GM23338 (cell line): ENCODE measurements around the gene ESRRA.

ENCODE experiments used
- CREB1 ChIP-seq: fragments of 250-450 bp; sonication (Bioruptor Pico); IDR thresholded peaks from 2 replicates; pipeline ENCODE4 v1.5.0; 2020; ENCODE audit warnings: low read depth, mild to moderate bottlenecking, moderate library complexity
- CTCF ChIP-seq, 2 experiments: fragments of 200-600 bp in 1 of 2; sonication (generic) in 1 of 2; conservative IDR thresholded peaks; 2 replicates each; pipeline versions ENCODE4 v1.5.1 to v1.6.1; 2016 to 2017; ENCODE audit warnings: antibody characterized with exemption in 2 of 2, low read depth in 2 of 2, mild to moderate bottlenecking in 2 of 2, moderate library complexity in 1 of 2
- ETS1 ChIP-seq: IDR thresholded peaks from 2 replicates; pipeline ENCODE4 v1.6.1; 2016; ENCODE audit warnings: antibody characterized with exemption
- EZH2 ChIP-seq: fragments of 200-600 bp; sonication (generic); IDR thresholded peaks from one replicate; pipeline ENCODE4 v1.8.0; 2017; ENCODE audit warnings: antibody characterized with exemption, mild to moderate bottlenecking, low read depth; ENCODE audit not compliant: unreplicated experiment
- EZH2phosphoT487 ChIP-seq: fragments of 200-600 bp; sonication (generic); IDR thresholded peaks from one replicate; pipeline ENCODE4 v1.8.1; 2018; ENCODE audit warnings: antibody characterized with exemption; ENCODE audit not compliant: unreplicated experiment
- JUNB ChIP-seq: IDR thresholded peaks from one replicate; pipeline ENCODE4 v1.6.1; 2016; ENCODE audit warnings: antibody characterized with exemption; ENCODE audit not compliant: unreplicated experiment
- NANOG ChIP-seq: IDR thresholded peaks from 2 replicates; pipeline ENCODE4 v1.6.1; 2016; ENCODE audit warnings: antibody characterized with exemption, borderline replicate concordance
- POLR2AphosphoS5 ChIP-seq: IDR thresholded peaks from 2 replicates; pipeline ENCODE4 v1.6.1; 2016; ENCODE audit warnings: antibody characterized with exemption, low read depth
- REST ChIP-seq: IDR thresholded peaks from one replicate; pipeline ENCODE4 v1.6.1; 2018; ENCODE audit warnings: antibody characterized with exemption; ENCODE audit not compliant: unreplicated experiment
- ZNF114 ChIP-seq: fragments of 250-450 bp; sonication (Bioruptor Pico); IDR thresholded peaks from 2 replicates; pipeline ENCODE4 v1.5.0; 2020; ENCODE audit warnings: mild to moderate bottlenecking, moderate library complexity
- ZNF331 ChIP-seq: fragments of 250-450 bp; sonication (Bioruptor Pico); IDR thresholded peaks from 2 replicates; pipeline ENCODE4 v1.5.0; 2020; ENCODE audit warnings: low read depth, mild to moderate bottlenecking, moderate library complexity
- ZNF462 ChIP-seq: fragments of 250-450 bp; sonication (Bioruptor Pico); IDR thresholded peaks from 2 replicates; pipeline ENCODE4 v1.5.0; 2020; ENCODE audit warnings: mild to moderate bottlenecking, moderate library complexity

GRCh38 chr11:64353715-64354506 lies 48.6 kb downstream of the ESRRA start:
- TF ChIP-seq CTCF (conservative IDR thresholded peaks at IDR 0.05; ENCODE audit: low read depth in 2 of 2) (no peak), REST (no peak), EZH2 (no peak), POLR2AphosphoS5 (no peak), EZH2phosphoT487 (no peak), ZNF331 (no peak), ZNF114 (CRISPR knock-in tag) (no peak), CREB1 (CRISPR knock-in tag) (no peak), ZNF462 (CRISPR knock-in tag) (no peak), JUNB (no peak), NANOG (no peak), ETS1 (no peak)
